Stimulated activated CD8-positive, alpha-beta memory T cell treated with anti-CD3 and anti-CD28 coated beads, Interleukin-12 subunit alpha, Interleukin-12 subunit beta, amount 100 ng/mL, for 1 hour (primary cell): ENCODE measurements around the gene DIS3L2.
"Not testable (repeated sequence)": the region's sequence is repeated elsewhere in the genome, so short reads cannot be mapped to it uniquely, and the experiment has no call there.

Experiments
- DNase-seq: peaks from one replicate; pipeline ENCODE4 v3.0.0-alpha.2; 2020; ENCODE audit warnings: low read depth

Gene DIS3L2

DNA sequence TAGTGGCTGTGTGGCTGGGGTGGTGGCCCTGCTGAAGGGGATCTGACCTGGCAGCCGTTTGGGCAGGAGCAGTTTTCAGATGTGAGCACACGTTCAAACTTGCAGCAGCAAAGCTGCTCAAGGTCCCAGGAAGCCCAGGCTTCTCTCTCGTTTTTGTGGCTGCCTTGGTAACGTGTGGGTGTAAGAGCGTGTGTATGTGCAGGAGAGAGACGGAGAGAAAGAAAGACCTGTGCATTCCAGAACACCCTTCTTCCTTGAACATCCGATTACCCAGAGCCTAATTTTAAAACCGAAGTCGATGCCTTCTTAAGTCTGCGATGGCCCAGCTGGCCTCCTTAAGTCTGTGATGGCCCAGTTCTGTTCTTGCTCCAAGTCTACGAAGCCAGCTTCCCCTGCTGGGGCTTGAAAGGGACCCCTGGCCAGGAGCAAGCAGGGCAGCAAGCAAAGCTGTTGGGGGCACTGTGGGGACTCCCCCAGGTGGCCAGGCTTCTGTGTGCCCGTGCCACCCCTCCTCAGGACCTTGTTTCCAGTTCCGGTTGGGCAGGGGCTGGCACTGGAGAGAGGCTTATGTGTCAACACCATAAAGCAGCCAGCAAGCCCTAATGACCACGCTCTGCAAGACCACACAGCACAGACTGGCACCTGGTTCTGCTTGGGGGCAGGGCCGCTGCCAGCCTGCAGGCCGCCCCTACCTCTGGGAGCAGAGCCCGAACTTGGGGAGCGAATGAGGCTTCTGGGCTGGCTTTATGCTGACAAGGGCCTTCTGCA, 361.2 kb downstream of the DIS3L2 start:
- no peak for DNase-seq

DNA sequence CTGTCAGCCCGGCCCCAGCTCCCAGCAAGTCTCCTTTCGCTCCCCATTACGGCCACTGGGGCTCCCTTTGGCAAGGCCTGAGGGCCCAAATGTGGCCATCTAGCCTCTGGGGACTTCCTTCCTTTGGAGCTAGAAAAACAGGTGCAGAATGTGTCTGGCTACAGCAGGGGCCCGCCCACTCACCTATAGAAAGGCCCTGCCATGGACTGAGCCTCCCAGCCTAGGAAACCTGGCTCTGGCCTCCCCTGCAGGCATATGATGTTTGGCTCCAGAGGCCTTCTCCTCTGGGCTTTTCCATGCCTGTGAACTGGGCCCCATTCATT, 361.8 kb downstream of the DIS3L2 start:
- DNase-seq, result no peak

DNA sequence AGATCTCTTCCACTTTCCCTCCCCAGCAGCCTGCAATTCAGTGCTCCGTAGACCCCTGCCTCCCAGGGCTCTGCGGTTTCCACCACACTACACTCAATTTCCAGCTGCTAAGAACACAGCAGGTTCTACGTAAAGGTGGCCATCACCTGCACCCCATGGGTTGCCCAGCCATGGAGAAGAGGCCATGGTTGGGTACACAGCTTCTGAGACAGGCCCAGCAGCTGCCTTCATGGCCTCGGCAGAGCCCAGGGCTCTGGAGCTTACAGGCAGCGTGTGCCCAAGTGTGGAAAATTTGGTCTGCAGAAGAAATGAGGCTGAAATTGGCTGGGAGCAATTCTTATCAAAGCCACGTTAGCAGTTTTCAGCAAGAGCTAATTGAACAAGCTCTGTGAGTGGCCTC, 362.5 kb downstream of the DIS3L2 start:
- DNase-seq, result not testable (repeated sequence)

DNA sequence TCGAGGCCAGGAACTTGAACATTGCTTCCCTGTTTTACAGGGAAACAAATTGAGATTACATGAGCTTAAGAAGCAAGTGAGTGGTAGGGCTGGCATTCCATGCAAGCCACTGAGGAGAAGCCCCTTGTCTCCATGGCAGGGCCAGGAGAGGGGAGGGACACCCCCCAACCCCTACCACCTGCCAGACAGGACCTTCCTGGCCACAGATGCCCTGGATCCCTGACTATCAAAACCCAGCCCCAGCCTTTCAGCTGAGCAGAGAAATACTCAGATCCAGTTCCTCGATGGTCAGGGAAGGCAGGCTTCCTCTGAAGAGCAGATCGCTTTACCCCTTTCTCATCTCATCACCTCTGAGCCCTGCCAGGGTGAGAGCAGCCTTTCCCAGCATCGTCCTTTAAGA, 363.3 kb downstream of the DIS3L2 start:
- DNase-seq, result no peak

DNA sequence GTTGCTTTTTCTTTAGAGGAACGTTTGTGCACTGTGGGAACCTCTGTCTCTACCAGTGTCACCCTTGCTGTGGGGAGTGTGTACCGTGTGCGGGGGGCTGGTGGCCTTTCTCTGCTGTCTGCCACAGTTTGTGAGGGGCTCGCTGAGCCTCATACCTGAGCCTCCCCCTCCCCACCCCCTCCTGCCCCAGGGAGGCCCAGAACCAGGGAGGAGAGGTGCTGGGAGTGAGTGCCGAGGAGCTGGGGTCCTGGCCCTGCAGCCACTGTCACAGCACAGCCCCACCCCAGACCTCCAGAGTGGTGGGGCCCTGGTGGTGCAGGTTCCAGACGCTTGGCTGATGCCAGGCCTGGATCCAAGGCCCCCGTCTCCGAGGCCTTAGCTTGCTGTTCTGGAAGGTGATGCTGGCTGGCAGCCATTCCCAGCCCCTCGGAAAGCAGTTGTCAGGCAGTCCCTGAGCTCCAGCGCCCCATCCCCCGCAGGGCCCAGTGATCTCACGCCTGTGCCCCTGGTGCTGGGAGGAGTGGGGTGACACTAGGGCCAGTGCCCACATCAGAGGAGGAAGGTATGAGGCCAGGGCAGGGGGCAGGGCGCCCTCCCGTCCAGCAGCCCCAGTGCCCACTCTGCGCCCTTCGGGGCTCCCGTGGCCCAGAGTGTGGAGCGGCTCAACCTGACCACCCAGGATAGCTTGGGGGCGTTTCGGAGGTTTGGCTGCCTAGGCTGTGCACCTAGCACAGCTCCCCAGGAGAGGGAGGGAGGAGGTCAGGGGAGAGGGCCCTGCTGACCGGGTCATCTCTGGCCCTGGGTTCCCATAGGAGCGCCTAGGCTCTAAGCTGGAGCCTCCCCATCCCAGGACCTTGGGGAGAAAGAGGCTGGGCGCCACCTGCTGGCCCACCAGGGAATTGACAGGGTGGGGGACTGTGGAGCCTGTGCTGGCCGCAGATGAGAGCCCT, 364.1 kb downstream of the DIS3L2 start:
- DNase-seq, result no peak

DNA sequence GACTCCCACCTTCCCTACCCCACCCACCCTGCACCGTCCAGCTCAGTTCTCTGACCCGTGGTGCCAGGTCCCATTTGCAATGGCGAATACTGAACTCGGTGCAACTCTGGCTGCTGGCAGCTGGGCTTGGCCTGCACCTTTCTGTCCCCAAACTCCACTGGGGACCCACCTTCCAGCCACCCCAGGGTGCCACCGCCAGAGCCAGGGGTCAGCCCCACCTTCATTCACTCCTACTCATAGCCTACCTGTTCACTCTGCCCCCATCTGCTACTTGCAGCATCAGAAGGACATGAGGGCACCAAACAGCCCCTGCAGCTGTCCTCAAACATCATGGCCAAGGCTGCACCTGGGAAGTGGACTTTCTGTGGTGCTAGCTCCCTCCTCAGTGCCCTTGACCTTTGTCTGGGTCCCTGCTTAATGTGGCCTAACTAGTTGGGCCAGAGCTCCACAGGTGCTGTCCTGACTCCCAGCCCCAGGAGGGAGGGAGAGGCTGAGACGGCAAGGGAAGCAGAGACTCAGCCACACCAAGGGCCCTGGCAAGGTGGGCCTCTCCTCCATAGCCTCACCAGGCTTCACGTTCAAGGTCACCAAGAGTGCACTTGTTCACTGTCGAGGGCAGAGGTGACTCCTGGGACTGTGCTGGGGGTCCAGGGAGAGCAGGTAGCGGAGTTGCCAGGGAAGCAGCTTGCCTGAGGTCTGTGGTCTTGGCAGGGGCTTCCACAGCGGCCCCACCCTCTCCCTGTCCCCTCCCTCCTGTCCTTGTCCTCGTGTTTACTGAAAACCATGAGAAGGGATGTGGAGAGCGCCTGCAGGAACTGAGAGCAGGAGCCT, 365.0 kb downstream of the DIS3L2 start:
- not testable (repeated sequence) for DNase-seq

DNA sequence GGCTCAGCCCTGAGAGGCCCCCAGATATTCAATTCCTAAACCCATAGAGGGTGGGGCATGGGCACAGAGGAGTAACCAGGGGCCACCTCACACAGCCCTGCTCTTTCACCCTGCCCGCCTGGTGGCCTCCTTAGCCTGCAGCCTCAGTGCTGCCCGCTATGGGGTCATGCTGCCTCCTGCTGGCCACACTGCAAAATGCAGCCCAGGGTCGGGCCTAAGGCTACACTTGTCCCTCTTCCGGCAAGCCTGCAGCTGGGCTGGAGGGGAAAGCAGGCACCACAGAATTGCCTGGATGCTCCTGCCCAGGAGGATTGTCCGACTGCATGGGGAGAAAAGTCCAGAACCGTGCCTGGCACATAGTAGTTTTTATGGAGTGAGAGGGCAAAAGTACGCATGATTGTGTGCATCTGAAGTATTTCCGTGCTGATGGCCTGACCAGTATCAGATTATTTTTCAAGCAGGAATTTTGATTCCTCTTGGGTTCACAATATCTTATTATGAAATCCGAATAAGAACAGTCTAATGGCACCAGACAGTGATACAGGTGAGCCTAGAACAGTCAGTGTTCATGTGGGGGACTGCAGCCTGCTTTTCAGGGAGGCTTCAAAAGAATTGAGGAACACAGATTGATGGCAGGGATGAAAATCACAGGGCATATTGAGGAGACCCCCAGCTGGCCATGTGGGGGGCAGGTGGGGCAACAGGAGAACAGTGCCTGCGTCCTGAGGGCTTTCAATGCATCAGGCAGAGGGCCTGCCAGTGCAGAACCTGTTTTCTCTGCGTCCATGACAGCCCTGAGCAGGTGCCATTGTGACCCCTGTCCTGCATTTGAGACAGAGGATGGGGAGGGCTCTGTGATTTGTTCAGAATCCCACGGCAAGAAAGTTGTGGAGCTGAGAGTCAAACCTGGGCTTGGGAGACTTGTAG, 365.9 kb downstream of the DIS3L2 start:
- peak; percentile 74 for DNase-seq

DNA sequence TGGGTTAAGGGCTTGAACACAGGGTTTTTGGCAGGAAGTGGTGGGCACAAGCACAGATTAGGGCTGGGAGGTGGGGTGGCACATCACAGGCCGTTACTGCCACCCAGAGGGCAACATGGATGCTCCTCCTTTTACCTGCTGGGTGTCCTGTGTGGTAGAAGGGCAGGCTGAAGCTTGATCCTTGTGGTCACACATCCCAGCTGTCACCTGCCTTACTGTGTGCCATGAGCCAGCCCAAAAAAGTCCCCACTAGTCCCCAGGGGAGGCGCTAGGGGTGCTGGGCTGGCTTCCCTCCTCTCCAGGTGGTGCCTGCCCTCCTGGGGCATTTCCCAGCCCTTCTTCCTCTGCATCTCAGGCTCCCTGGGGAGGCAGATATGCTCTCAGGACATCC, 366.5 kb downstream of the DIS3L2 start:
- no peak for DNase-seq

DNA sequence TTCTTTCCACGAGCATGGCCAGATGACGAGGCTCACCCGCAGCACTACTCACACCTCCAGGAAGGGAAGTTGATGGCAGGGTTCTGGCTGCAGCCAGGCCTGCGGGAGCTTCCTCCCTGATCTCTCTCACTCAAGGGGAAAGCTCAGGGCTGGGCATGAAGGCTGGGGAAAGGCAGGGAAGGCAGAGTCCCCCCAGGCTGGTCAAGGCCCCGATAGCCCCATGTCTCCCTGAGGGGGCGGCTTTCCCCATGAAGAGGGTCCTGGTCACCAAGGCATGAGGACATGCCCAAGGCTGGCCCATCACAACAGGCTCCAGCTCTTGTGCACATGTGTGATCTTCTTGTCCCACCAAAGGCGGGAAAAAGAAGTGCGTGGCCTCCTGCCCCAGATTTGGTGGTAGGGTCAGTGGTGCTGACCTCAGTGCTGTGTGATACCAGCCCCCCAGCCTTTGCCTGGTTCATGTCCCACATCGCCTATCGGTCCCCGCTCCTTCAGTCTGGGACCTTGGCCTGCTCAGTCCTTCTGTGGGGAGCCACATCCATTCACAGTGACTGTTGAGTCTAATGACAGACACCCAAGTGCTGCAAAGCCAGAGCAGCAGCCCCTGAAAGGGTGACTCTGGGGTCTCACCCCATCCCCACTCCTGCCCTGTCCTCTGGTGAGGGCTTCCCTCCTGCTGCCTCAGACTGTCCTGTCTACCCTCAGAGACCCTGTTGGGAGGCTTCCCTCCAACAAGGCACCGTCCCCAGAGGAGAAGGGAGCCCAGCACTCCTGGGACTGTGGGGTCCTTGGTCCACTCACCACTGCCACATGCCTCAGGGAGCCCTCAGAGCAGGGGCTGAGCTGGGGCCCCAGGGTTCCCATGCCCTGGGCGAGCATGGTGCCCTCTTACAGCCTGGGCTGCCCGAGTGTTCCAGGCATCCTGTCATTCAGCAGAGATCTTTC, 367.3 kb downstream of the DIS3L2 start:
- DNase-seq, result no peak

DNA sequence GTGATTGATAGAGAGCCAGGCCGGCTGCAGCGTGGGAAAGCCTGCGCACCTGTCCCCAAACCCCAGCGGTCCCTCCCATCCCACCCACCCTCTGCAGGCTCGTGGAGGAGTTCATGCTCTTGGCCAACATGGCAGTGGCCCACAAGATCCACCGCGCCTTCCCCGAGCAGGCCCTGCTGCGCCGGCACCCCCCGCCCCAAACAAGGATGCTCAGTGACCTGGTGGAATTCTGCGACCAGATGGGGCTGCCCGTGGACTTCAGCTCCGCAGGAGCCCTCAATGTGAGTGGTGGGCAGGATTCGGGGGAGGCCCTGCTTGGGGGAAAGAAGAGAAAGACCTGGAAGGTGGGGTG, 368.2 kb downstream of the DIS3L2 start:
- DNase-seq, result no peak

DNA sequence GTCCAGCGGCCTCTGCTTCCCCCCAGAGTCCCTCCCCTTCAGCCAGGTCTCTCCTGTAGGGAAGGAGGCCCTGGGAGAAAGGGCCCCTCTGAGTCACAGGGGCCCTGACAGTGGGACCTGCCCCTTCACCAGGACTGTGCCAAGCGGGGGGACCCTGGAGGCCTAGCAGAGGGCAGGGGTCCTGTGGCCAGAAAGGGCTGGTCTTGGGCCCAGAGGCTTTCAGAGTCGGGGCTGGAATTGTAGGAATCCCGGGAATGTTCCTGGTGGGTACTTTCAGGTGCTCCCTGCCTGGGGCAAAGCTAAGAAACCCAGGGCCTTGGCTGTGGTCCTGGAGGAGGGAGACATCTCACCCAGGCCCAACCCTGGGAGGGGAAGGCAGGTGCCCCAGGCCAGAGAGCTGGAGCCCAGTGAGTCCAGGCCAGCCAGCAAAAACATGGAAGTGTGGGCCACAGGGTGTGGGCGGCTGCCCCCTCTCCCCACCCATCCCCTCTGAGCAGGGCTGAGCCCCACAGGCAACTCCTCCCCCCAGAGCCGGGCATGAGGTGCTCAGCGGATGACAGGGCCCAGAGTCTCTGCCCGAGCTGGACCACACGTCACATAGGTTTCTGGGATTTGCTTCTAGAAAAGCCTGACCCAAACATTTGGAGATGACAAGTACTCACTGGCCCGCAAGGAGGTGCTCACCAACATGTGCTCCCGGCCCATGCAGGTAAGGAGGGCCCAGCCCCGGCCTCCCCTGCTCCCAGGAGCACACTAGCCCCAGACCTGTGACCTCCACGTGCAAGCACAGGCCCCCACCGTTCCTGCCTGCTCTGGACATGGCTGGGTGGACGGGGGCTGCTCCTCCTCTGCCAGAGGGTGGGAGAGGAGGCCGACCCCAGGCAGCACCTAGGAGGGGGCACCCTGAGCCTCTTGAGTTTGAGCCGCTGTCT, 368.8 kb downstream of the DIS3L2 start:
- DNase-seq, result no peak

DNA sequence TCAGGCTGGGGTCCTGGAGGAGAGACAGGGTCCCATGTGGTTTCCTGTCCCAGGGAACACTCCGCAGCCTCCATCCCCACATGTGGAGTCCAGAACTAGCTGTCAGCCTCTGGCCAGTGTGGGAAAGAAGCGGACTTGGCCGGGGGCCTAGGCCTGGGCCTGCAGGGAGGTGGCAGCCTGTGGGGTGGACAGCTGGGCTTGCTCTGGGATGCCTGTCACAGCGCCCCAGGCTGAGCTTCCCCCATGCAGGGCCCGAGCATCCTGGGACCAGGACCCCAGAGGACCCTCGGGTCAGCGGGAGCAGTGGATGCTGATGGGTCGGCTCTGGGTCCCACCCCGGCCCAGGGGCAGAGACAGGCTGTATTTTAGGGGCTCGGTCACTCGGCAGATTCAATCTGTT, 369.5 kb downstream of the DIS3L2 start:
- DNase-seq, result not testable (repeated sequence)

DNA sequence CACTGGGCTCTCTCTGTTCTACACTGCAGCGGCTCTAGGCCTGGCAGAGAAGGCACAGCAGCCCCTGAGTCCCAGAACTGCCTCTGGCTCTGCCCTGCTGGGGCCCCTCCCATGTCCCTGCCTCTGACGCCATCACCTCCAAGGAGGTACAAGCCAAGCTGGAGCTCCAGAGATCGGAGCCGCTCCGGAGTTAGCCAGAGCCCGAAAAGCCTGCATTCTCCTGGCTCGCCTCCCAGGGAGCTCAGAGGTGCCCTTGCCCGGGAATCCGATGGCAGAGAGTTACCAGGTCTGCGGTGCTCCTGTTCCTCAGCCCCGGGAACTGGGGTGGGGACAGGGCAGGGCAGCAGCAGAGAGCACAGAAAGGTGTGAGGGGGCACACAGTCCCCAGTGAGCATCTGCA, 370.1 kb downstream of the DIS3L2 start:
- not testable (repeated sequence) for DNase-seq

DNA sequence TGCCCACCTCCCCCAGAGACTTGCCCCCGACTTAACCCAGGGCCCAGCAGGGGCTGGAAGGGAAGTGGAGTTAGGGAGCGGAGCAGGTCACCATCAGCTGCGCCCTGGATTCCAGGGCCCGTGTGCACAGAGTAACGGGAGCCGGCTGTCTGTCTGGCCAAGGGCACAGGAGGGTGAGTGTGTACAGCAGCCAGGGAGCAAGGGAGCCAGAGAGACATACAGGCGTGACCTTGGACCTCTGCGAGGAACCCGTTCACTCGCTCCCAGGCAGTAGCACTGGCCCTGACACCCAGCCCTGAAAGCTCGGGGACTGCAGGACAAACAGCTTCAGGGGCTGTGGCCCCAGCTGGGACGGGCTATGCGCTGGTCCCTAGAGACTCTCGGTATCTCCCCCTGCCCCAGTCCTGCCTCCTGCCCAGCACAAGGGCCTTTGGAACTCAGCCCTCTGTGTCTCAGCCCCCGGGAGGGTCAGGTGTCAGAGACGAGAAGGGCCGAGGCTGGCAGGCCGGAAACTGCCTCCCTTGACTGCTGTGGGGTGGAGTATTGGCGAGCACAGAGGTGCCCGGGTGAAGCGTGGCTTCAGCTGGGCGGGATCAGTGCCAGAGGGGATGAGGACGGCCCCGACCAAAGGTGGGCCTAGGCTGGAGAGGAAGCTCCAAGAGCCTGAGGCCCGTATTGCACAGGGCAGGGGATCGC, 370.9 kb downstream of the DIS3L2 start:
- not testable (repeated sequence) for DNase-seq

DNA sequence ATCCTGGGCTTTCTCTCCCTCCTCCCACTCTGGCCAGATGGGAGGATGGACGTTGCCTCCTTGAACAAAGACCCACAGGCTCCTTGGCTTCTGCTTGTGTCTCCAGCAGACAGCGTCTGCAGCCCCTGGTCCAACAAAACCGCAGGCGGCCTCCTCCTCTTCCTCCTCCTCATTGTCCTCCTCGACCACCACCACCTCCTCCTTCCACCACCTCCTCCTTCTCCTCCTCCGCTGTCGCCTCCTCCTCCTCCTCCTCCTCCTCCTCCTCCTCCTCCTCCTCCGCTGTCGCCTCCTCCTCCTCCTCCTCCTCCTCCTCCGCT, 371.4 kb downstream of the DIS3L2 start:
- no peak for DNase-seq

DNA sequence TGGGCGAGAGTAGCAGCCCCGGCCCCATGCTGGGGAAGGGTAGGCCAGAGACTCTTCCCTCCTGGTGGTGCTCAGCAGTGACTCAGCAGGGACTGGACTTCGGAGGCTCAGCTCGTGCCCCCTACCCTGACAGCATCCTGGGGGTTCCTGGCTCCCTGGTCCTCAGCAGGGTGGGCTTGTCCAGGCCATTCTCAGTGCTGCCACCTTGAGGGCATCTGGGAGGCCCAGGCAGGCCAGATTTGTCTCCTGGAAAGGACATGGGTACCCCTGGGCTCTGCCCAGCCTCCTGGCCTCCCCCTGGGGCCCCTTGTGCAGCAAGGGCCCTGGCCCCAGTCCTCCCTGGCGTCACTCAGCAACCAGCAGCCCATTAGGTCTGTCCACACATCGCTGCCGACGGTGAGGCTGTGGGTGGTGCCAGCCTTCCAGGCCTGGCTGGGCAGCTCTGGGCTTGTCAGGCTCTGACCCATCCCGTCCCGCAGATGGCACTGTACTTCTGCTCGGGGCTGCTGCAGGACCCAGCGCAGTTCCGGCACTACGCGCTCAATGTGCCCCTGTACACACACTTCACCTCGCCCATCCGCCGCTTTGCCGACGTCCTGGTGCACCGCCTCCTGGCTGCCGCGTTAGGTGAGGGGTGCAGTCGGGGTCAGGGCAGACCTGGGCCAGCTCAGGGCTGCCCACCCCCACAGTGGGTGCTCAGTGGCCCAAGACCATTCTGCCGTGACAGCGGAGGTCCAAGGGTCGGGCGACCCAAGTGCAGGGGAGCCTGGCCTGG, 372.0 kb downstream of the DIS3L2 start:
- DNase-seq, result no peak

DNA sequence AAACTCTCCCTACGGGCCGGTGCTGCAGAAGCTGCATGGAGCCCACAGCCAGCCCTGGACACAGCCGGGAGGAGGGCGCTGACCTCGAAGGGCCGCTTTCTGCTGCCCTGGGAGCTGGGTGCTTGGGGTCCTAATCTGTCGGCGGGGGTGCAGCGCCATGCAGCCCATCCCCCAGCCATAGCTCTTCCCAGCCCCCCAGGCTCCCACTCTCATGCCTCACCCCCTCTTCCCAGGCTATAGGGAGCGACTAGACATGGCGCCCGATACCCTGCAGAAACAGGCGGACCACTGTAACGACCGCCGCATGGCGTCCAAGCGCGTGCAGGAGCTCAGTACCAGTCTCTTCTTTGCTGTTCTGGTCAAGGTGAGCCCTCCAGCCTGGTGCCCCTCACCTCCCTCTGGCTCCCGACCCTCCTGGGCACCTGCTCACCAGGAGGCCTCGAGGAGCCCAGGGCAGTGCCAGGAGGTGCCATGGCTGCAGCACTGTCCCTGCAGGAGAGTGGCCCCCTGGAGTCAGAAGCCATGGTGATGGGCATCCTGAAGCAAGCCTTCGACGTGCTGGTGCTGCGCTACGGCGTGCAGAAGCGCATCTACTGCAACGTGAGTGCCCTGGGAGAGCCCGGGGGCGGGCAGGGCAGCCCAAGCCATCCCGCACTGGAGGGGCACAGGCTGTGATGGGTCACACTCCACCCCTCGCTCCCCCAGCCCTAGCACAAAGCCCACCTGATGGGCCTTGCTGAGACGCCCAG, 372.8 kb downstream of the DIS3L2 start:
- not testable (repeated sequence) for DNase-seq
